ENCODE data around the gene MARCHF7.
A peak's percentile ranks its signal among the peaks of the same experiment; 100 is the strongest.
"Not testable (repeated sequence)": the region's sequence is repeated elsewhere in the genome, so short reads cannot be mapped to it uniquely, and the experiment has no call there.

MARCHF7 gene

GRCh38 chr2:159722580-159722979 is 10.3 kb downstream of the MARCHF7 start:
- DNase-seq, result no peak

GRCh38 chr2:159724795-159725572 is 12.7 kb downstream of the MARCHF7 start:
- DNase-seq, result not testable (repeated sequence)

- DNase-seq, result no peak
Measured at GRCh38 chr2:159725713-159726112, 13.4 kb downstream of the MARCHF7 start.

GRCh38 chr2:159728629-159729028 is 16.3 kb downstream of the MARCHF7 start:
- no peak for DNase-seq

GRCh38 chr2:159735648-159736047 is 23.3 kb downstream of the MARCHF7 start:
- DNase-seq, result no peak

GRCh38 chr2:159736048-159736447 is 23.7 kb downstream of the MARCHF7 start:
- no peak for DNase-seq

- no peak for DNase-seq
Measured at GRCh38 chr2:159737292-159737916, 25.1 kb downstream of the MARCHF7 start.

GRCh38 chr2:159737917-159738296 is 25.6 kb downstream of the MARCHF7 start:
- DNase-seq, result no peak

GRCh38 chr2:159738509-159739390 is 26.4 kb downstream of the MARCHF7 start:
- no peak for DNase-seq

- no peak for DNase-seq
Measured at GRCh38 chr2:159742846-159743245, 30.5 kb downstream of the MARCHF7 start.

GRCh38 chr2:159744363-159744762 is 32.1 kb downstream of the MARCHF7 start:
- no peak for DNase-seq

- not testable (repeated sequence) for DNase-seq
Measured at GRCh38 chr2:159745237-159745636, 32.9 kb downstream of the MARCHF7 start.

GRCh38 chr2:159748089-159748488 is 35.8 kb downstream of the MARCHF7 start:
- no peak for DNase-seq

- DNase-seq, result no peak
Measured at GRCh38 chr2:159750873-159751272, 38.6 kb downstream of the MARCHF7 start.

- DNase-seq, result no peak
Measured at GRCh38 chr2:159753797-159754196, 41.5 kb downstream of the MARCHF7 start.

GRCh38 chr2:159755014-159755413 is 42.7 kb downstream of the MARCHF7 start:
- no peak for DNase-seq

- peak; percentile 9 for DNase-seq
Measured at GRCh38 chr2:159755788-159756187, 43.5 kb downstream of the MARCHF7 start.

- DNase-seq, result no peak
Measured at GRCh38 chr2:159758239-159758638, 45.9 kb downstream of the MARCHF7 start.

GRCh38 chr2:159758686-159759085 is 46.4 kb downstream of the MARCHF7 start:
- no peak for DNase-seq

GRCh38 chr2:159759577-159759976 is 47.3 kb downstream of the MARCHF7 start:
- no peak for DNase-seq

GRCh38 chr2:159760326-159760725 is 48.0 kb downstream of the MARCHF7 start:
- no peak for DNase-seq

- no peak for DNase-seq
Measured at GRCh38 chr2:159762075-159762474, 49.8 kb downstream of the MARCHF7 start.

Measured in stimulated activated CD4-positive, alpha-beta T cell treated with anti-CD3 and anti-CD28 coated beads, Interleukin-1b, Interleukin-23, amount 100 ng/mL, for 48 hours (primary cell).